Embryonic facial prominence (tissue), 1 donor: ENCODE measurements around the gene TRPM1.

Experiments
- DNase-seq: peaks from one replicate; pipeline ENCODE4 v3.0.0-alpha.2; 2016; ENCODE audit errors: extremely low spot score

The TRPM1 gene

DNA sequence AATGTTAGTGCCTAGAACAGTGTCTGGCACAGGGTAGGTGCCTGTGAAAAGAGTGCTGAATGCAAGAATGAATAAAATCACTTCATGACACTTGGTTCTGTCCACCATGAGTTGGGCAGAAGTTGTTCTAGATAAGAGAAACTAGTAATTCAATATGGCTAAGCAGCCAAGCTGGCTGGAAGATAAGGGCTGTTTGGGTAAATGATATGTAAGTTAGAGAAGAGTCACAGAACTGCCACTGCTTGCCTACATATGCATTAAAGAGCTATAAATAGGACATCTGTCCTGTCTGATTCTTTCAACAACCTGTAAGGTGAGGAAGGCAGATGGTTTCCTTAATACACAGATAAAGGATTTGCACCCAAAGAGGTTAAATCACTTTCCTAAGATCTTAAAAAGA is 123.2 kb downstream of the TRPM1 start:
- no peak for DNase-seq

DNA sequence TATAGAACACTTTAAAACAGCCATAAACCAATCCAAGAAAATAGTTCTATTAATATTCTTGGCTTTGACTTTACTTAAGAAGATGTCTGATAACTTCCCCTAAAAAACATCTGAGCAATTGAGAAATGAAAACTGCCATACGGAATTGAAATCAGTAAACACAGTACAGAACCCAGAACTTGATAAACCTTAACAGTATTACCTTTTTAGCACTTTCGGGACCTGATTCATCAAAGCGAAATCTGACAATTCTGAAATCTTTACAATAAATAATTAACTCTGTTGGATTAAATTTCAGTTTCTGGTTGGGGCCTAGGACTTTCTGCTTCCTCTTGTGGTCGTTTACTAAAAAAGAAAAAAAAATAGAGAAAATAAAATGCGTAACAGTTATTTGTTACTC is 127.4 kb downstream of the TRPM1 start:
- DNase-seq, result no peak

DNA sequence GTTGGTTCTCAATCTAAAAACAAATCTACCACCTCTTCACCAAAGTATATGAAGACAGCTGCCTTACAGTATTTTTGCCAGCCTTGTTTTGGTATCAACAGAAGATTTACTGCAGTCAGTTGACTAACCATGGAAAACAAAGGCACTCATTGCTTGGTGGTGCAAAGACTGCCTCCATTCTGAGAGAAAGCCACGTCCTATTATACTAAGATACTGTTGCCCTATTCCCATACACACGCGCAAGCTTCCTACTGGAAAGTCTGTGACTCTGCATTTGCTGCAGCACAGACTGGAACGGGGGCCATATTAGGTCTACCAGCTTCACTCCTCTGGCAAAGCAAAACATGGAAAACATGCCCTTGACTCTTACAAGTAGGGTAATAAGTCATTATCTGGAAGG is 128.1 kb downstream of the TRPM1 start:
- DNase-seq, result no peak

DNA sequence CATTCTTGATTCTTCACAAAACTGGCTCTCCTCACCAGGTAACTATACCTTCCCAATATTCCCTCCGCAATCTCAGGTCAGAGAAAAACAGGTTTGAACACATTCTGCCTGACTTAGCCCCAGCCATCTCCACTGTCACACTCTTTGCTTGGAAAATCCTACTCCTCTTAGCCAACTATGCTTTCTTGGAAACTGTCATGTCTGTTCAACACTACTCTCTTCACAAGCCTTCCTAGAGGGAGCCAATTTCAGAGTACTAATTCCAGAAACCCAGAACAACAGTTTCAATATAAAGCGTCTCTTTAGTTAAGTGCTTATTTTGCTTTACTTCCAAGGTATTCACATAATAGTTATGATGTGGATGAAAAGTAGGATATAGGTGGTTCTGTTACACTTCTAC is 131.8 kb downstream of the TRPM1 start:
- no peak for DNase-seq

DNA sequence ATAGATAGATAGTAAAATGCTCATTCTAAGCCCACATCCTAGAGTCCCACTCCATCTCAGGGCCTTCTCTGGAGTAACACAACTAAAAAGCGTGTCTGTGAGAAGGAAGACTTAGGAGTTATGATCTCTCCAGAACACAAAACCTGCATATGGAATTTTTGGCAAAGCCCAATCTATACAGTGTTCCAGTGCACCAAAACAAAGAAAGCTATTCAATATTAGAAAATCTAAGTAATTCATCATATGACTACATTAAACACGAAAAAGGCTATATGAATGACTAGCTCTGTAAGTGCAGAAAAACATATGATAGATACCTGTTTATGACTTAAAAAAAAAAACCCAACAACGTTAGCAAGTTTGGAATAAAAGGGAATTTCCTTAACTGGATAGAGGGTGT is 137.8 kb downstream of the TRPM1 start:
- no peak for DNase-seq

DNA sequence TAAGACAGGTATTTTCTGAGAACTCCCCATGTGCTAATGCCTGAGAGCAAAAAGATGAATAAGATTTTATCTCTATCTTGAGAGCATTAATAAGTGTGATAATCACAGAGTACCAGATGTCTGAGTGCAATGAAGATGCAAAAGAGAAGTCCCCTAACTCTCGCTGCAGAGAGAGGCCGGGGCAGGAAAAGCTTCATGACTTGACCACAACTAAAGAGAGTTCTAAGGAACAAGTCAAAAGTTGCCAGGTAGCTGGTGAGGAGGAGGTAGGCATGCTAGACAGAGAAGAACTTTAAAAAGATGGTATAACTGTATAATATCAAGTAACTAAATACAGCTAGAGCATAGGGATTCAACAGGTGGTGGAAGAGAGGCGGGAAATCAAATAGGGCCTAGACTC is 138.9 kb downstream of the TRPM1 start:
- no peak for DNase-seq

DNA sequence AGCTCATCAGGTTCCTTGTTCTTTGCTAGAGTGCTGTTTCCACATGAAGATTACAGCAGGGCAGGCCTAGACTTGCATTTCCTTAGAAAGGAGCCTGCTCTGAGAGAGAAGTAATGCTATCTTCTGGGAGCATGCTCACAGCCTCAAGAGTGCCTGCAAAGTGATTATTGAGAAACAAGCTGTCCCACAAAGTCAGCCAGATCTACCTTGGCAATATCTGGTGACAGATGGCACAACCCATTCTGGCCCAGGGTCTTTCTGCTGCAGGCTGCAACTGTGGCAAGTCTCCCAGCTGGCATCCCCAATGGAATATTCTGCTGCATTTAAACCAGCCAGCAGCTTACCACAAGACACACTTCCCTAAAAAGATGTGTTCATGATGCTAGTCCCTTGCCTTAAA is 139.4 kb downstream of the TRPM1 start:
- DNase-seq, result no peak

DNA sequence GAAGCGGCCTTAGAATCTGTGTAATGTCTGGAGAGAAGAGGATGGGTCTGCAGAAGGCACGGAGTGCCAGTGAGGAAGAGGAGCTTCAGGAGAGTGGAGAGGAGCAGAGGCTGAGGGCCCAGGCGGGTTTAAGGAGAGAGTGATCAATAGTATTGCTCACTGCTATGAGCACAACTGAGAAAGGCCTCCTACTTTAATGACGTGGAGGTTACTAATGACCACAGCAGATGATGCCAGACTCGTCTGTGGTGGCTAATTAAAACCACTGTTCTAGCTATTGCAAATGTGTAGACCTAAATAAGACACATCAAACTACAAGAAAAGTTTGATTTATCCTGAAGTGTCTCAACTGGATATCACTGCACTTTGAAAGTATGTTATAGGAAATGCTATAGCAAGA is 143.3 kb downstream of the TRPM1 start:
- no peak for DNase-seq

DNA sequence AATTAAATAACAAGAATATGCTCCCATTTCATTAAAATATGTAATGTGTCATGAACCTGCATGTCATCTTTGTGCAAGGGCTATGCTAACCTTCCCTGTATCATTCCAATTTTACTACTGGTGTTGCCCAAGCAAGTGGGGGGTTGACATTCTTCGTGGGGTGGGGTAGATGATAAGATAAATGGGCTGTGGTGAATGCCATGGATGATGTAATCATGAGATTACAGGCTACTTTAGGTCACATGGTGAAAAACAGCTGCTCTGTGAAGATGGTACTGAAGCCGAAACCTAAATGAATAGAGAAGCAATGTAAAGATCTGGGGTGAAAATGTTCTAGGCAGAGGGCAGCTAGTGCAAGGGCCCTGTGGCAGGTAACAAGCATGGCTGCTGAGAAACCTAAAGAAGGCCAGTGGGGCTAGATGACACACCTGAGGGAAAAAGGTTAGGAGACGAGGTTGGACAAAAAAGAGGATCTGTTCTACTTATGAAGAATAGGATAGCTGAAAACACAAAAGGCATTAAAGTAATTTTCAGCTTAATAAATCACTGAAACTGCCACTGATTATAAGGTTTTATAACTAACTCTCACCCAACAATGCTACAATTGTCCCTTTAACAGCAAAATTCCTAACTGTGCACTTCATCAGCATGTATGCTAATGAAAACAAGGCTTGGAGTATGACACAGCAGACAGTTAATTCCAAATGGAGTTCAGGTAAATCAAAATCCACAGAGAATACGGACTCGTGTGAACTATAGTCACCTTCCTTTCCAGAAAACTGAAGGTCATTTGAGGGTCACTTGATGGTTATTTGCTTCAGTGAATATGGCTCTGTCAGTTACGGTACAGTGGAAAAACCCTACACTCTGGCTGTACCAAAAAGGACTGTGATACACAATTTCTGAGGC is 145.1 kb downstream of the TRPM1 start:
- no peak for DNase-seq

DNA sequence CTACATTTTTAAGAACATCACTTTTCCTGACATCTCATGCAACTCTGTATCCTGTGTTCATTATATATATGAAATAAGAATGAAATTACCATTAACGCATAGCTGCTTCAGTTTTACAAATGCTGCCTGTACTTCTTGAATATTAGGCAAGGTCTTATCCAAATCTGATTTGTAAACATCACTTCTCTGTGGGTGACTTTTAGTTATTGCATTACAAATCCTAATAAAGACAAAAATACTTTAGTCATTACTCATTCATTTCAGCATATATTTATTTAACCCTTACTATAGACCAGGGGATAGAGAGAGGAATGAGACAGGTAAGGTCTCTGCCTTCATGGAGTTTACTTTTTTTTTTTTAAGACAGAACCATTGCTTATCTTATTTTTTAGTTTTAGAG is 146.9 kb downstream of the TRPM1 start:
- no peak for DNase-seq

DNA sequence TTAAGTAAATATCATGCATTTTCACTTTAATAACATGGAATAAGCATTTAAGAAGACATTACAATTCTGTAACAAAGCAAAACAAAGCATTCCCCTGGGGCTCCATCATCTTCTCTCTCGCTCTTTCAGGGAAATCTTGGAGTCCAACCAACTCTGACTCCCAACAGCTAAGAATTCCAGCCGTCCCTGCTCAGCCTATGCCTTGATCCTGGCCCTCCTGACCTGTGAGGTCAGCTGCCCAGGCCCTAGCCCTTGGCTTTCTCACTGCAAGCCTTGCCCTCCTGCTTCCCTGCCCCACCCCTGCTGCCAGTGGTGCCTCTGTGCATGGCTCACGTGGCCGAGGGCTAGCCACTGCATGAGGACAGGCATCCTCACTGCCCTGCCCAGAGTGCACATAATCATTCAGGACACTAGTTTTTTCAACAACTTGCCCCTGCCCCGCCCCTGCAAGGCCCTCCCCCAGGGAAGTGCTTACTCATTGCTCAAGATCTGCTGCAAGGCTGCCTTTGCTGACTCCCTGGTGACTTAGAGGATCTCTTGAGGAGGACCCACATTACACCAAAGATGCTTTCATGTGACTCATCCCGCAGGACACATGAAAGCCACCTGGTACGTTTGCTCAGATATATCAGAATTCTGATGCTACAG is 147.7 kb downstream of the TRPM1 start:
- DNase-seq, result no peak

DNA sequence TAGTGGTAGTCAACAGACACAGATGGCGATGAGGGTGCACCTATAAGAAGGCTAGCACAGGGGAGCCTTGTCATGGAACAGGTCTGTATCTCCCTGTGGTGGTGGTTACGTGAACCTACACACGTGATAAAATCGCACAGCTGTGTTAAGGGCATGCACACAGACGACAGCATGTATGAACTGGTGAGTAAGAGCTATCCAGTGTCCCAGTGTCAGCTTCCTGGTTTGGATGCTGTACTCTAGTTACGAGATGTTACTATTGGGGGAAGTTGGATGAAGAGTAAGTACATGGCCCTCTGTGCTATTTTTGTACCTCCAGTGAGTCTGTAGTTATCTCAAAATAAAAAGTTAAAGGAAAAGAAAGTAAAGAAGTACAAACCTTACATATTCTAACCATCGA is 148.3 kb downstream of the TRPM1 start:
- DNase-seq, result no peak
